Measurements from ENCODE around the gene AACS. TPM values are rescaled to one million over a fixed set of nuclear protein-coding genes. Genes with fewer than 3 reads are reported as not detected.

Gene AACS
- polyA plus RNA-seq, 2 of the 4 experiments (the other 2 are of a cell fraction): 18.6 to 20.4 TPM

DNA sequence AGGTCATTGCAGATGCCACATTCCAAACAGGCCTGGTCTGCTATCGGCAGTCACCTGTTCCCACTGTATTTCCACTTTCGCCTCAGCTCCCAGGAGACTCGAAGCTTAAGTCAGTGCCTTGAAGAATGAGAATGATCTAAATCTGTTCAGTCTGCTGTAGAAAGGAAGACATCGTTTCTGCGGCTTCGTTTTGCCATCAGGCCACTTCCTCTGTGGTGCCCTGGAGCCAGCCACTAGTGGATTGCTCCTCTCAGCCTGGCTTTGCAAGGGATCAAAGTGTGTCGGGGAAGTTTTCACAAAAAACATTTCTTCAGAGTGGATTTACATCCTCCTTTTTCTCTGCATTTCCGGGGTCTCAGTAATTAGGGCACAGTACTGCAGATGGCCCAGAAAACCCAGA lies 66.7 kb downstream of the AACS start:
- no peak overlapping the region for H3K4me2 ChIP-seq
- POLR2A ChIA-PET: no interaction called here
- H3K4me1 ChIP-seq: no peaks in the 10 kb centered on the region
- no peak for TF ChIP-seq JUN (IDR thresholded peaks at IDR 0.05)
- TF ChIP-seq, protein P1, sequence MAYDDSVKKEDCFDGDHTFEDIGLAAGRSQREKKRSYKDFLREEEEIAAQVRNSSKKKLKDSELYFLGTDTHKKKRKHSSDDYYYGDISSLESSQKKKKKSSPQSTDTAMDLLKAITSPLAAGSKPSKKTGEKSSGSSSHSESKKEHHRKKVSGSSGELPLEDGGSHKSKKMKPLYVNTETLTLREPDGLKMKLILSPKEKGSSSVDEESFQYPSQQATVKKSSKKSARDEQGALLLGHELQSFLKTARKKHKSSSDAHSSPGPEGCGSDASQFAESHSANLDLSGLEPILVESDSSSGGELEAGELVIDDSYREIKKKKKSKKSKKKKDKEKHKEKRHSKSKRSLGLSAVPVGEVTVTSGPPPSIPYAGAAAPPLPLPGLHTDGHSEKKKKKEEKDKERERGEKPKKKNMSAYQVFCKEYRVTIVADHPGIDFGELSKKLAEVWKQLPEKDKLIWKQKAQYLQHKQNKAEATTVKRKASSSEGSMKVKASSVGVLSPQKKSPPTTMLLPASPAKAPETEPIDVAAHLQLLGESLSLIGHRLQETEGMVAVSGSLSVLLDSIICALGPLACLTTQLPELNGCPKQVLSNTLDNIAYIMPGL (CRISPR knock-in tag; IDR thresholded peaks at IDR 0.05; ENCODE audit: borderline replicate concordance): no peak
- WGBS (ENCODE audit: missing lambda C conversion rate): 88% methylated on average over 8 of the region's 8 CpGs
- no peak for DNase-seq (ENCODE audit: low read depth in 1 of 2, low spot score in 1 of 2)
- FAIRE-seq: no peak
- H3K27ac ChIP-seq: no peak overlapping the region
- no peaks in the 10 kb centered on the region for H3K9me3 ChIP-seq
- CTCF ChIA-PET: interaction anchor here (0.6 kb wide), 1 partner anchor 313 kb away, joined by 4 read pairs; no protein-coding TSS in a partner anchor
- H3K4me3 ChIP-seq: no peak overlapping the region
- no peak for ATAC-seq

DNA sequence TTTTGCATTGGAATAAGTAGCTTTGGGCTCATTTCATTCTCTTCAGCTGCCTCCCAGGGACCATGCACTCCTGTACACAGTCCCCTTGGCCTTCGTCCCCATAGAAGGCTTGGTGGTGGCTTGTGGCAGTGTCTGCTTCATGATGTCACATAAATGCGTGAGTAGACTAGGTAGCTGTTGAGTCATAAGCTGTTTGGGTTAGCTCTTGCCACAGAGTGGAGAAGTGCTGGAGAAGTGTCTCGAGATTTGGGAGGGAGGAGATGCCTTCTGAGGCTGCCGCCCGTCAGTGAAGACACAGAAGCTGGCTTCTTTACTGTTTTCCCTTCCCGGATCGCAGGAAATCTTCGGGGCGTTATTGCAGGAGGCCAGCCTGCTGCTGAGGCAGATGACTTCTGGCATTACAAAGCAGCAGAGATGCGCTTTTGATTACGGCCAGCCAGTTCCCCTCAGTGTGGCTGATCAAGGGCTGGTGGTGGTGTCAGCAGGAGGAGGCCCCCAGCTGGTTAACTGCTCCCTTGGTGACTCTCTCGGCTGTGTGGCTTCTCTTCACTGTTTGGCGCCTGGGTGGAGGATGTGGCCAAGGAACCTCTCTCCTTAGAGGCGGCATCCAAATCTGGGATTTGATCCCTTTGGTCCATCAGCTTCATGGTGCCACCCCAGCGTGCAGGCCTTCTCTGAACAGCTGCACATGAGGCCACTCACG lies 67.6 kb downstream of the AACS start:
- ChIA-PET POLR2A (no interaction called here), CTCF (interaction anchor here (0.6 kb wide), 1 partner anchor 314 kb away, joined by 4 read pairs; no protein-coding TSS in a partner anchor)
- no peak for DNase-seq (ENCODE audit: low read depth in 1 of 2, low spot score in 1 of 2)
- Histone ChIP-seq H3K4me2 (no peak overlapping the region), H3K27ac (no peak overlapping the region), H3K4me3 (no peak overlapping the region), H3K4me1 (peaks cover 3% of the 10 kb centered on the region; the same call in 1 of the 3 replicates), H3K9me3 (no peaks in the 10 kb centered on the region)
- WGBS (ENCODE audit: missing lambda C conversion rate): 87% methylated on average over 16 of the region's 16 CpGs
- peak; percentile 16 to 35; a peak in 2 of 6 replicates for ATAC-seq
- no peak for FAIRE-seq
- TF ChIP-seq HOXB13 (CRISPR knock-in tag; IDR thresholded peaks at IDR 0.05; ENCODE audit: low read depth): no peak
- TF ChIP-seq HOXA7 (CRISPR knock-in tag; IDR thresholded peaks at IDR 0.05): no peak
- no peak for TF ChIP-seq ZSCAN20 (CRISPR knock-in tag; IDR thresholded peaks at IDR 0.05)
- TF ChIP-seq EHMT2 (IDR thresholded peaks at IDR 0.05; ENCODE audit: low read depth): no peak
- no peak for TF ChIP-seq HES2 (IDR thresholded peaks at IDR 0.05)
- TF ChIP-seq MAX (IDR thresholded peaks at IDR 0.05): no peak
- TF ChIP-seq RARB (CRISPR knock-in tag; IDR thresholded peaks at IDR 0.05): no peak
- TF ChIP-seq JUN (IDR thresholded peaks at IDR 0.05): no peak
- no peak for TF ChIP-seq PBX3 (IDR thresholded peaks at IDR 0.05)
- no peak for TF ChIP-seq HDAC2 (IDR thresholded peaks at IDR 0.05)
- no peak for TF ChIP-seq NFE2L2 (conservative IDR thresholded peaks at IDR 0.05; ENCODE audit: low read length)
- TF ChIP-seq ESRRA (IDR thresholded peaks at IDR 0.05; ENCODE audit: borderline replicate concordance, low read length): no peak
- TF ChIP-seq RNF2 (IDR thresholded peaks at IDR 0.05; ENCODE audit: borderline replicate concordance, low read depth): no peak
- TF ChIP-seq, protein P2, sequence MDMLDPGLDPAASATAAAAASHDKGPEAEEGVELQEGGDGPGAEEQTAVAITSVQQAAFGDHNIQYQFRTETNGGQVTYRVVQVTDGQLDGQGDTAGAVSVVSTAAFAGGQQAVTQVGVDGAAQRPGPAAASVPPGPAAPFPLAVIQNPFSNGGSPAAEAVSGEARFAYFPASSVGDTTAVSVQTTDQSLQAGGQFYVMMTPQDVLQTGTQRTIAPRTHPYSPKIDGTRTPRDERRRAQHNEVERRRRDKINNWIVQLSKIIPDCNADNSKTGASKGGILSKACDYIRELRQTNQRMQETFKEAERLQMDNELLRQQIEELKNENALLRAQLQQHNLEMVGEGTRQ (IDR thresholded peaks at IDR 0.05): no peak
- no peak for TF ChIP-seq FOSL2 (IDR thresholded peaks at IDR 0.05)
- no peak for TF ChIP-seq FOSL2 (CRISPR knock-in tag; IDR thresholded peaks at IDR 0.05)
- TF ChIP-seq, protein P3, sequence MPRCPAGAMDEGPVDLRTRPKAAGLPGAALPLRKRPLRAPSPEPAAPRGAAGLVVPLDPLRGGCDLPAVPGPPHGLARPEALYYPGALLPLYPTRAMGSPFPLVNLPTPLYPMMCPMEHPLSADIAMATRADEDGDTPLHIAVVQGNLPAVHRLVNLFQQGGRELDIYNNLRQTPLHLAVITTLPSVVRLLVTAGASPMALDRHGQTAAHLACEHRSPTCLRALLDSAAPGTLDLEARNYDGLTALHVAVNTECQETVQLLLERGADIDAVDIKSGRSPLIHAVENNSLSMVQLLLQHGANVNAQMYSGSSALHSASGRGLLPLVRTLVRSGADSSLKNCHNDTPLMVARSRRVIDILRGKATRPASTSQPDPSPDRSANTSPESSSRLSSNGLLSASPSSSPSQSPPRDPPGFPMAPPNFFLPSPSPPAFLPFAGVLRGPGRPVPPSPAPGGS (IDR thresholded peaks at IDR 0.05): no peak
- TF ChIP-seq RCOR1 (IDR thresholded peaks at IDR 0.05; ENCODE audit: low read depth, low read length): no peak

Data from A549 (cell line).